DMS 273 (cell line): ENCODE data around the gene ATP6V0A1.
"Not testable (repeated sequence)": the region's sequence is repeated elsewhere in the genome, so short reads cannot be mapped to it uniquely, and the experiment has no call there.

Source experiments
- DNase-seq: peaks from one replicate; lab custom pipeline; 2025; ENCODE audit not compliant: unreplicated experiment; lab: John Stamatoyannopoulos, UW

Gene ATP6V0A1

GRCh38 chr17:42537156-42537805 lies 78.6 kb downstream of the ATP6V0A1 start:
- no peak for DNase-seq

- DNase-seq = peak; percentile 58
These were observed 79.3 kb downstream of the ATP6V0A1 start for GRCh38 chr17:42537826-42538451.

GRCh38 chr17:42538482-42538881 lies 79.8 kb downstream of the ATP6V0A1 start:
- no peak for DNase-seq

GRCh38 chr17:42540558-42540957 lies 81.9 kb downstream of the ATP6V0A1 start:
- DNase-seq = not testable (repeated sequence)

GRCh38 chr17:42541041-42541833 lies 82.6 kb downstream of the ATP6V0A1 start:
- no peak for DNase-seq

GRCh38 chr17:42543190-42544079 lies 84.8 kb downstream of the ATP6V0A1 start:
- no peak for DNase-seq

- no peak for DNase-seq
These were observed 86.2 kb downstream of the ATP6V0A1 start for GRCh38 chr17:42544874-42545283.

- not testable (repeated sequence) for DNase-seq
These were observed 87.3 kb downstream of the ATP6V0A1 start for GRCh38 chr17:42545755-42546505.

- DNase-seq = peak; percentile 42
These were observed 88.4 kb downstream of the ATP6V0A1 start for GRCh38 chr17:42547001-42547461.

GRCh38 chr17:42547698-42548069 lies 89.0 kb downstream of the ATP6V0A1 start:
- DNase-seq = no peak

- peak; percentile 84 for DNase-seq
These were observed 89.6 kb downstream of the ATP6V0A1 start for GRCh38 chr17:42548070-42548837.

- no peak for DNase-seq
These were observed 90.5 kb downstream of the ATP6V0A1 start for GRCh38 chr17:42548993-42549755.

GRCh38 chr17:42552736-42553135 lies 94.1 kb downstream of the ATP6V0A1 start, which contains the start of gene HSD17B1:
Gene HSD17B1 (plus strand): TSS chr17:42552923. CDS start chr17:42552934, 11 bp downstream.
- DNase-seq = not testable (repeated sequence)

- no peak for DNase-seq
These were observed 94.6 kb downstream of the ATP6V0A1 start for GRCh38 chr17:42553161-42553818.

GRCh38 chr17:42553866-42554249 lies 95.2 kb downstream of the ATP6V0A1 start:
- peak; percentile 38 for DNase-seq

- peak; percentile 87 for DNase-seq
These were observed 95.8 kb downstream of the ATP6V0A1 start for GRCh38 chr17:42554250-42555121.

GRCh38 chr17:42555122-42555622 lies 96.5 kb downstream of the ATP6V0A1 start:
- no peak for DNase-seq
